Left ventricle myocardium inferior (tissue), 1 donor: Measurements from ENCODE around the gene CCR7. TPM values are rescaled to one million over a fixed set of nuclear protein-coding genes. Genes with fewer than 3 reads are reported as not detected.

Experiments used
- DNase-seq: peaks from one replicate; pipeline ENCODE4 v3.0.0-alpha.2; 2020
- H3K27ac ChIP-seq: fragments of 200-600 bp; replicated peaks from 2 replicates; pipeline ENCODE4 v1.8.0; 2021
- H3K27me3 ChIP-seq: fragments of 200-600 bp; 2 replicates; pipeline ENCODE4 v1.8.0; 2021; ENCODE audit warnings: low read depth
- H3K36me3 ChIP-seq: fragments of 200-600 bp; 2 replicates; pipeline ENCODE4 v1.8.0; 2021
- H3K4me1 ChIP-seq: fragments of 200-600 bp; 2 replicates; pipeline ENCODE4 v1.8.0; 2021
- H3K4me3 ChIP-seq: fragments of 200-600 bp; 2 replicates; pipeline ENCODE4 v1.8.0; 2021; ENCODE audit warnings: mild to moderate bottlenecking, moderate library complexity
- H3K9me3 ChIP-seq: fragments of 200-600 bp; replicated peaks from 2 replicates; pipeline ENCODE4 v1.8.0; 2021
- CTCF ChIP-seq: fragments of 200-600 bp; IDR thresholded peaks from 2 replicates; pipeline ENCODE4 v1.8.0; 2021; ENCODE audit warnings: antibody characterized with exemption, mild to moderate bottlenecking, borderline replicate concordance
- intact Hi-C: fragments of 100-400 bp; cut with micrococcal nuclease; formaldehyde crosslinking; loops from one replicate; pipeline ENCODE4 v1.11.0; 2022
- total RNA-seq: library from RNA; stranded (reverse); fragmentation: NEBNext Ultra II Directional; extraction: Animal tissue kit (Norgen Biotek cat#: 25700); gene quantifications from one replicate; pipeline ENCODE4 v1.2.1, GENCODE V29; 2021
- donor health status: DM: no; HTN: yes; CAD: no; lungs with severe emphysema.

Gene CCR7
- total RNA-seq, 1 donor from 2014 or later, result not detected

GRCh38 chr17:40611840-40612474 lies 46.7 kb upstream of the CCR7 start:
- intact Hi-C loops, result no loop called here
- no peak overlapping the region for H3K4me3 ChIP-seq
- TF ChIP-seq CTCF, result no peak
- peaks cover 43% of the 10 kb centered on the region for H3K27me3 ChIP-seq
- H3K4me1 ChIP-seq, result peaks cover 5% of the 10 kb centered on the region
- H3K36me3 ChIP-seq, result no peaks in the 10 kb centered on the region
- H3K27ac ChIP-seq, result no peak overlapping the region
- DNase-seq, result no peak
- H3K9me3 ChIP-seq, result no peaks in the 10 kb centered on the region

GRCh38 chr17:40610359-40610758 lies 45.1 kb upstream of the CCR7 start:
- no peak overlapping the region for H3K4me3 ChIP-seq
- no peaks in the 10 kb centered on the region for H3K36me3 ChIP-seq
- peaks cover 1% of the 10 kb centered on the region for H3K4me1 ChIP-seq
- no peaks in the 10 kb centered on the region for H3K9me3 ChIP-seq
- no peak for TF ChIP-seq CTCF
- DNase-seq, result no peak
- intact Hi-C loops, result no loop called here
- no peak overlapping the region for H3K27ac ChIP-seq
- peaks cover 27% of the 10 kb centered on the region for H3K27me3 ChIP-seq

DNA sequence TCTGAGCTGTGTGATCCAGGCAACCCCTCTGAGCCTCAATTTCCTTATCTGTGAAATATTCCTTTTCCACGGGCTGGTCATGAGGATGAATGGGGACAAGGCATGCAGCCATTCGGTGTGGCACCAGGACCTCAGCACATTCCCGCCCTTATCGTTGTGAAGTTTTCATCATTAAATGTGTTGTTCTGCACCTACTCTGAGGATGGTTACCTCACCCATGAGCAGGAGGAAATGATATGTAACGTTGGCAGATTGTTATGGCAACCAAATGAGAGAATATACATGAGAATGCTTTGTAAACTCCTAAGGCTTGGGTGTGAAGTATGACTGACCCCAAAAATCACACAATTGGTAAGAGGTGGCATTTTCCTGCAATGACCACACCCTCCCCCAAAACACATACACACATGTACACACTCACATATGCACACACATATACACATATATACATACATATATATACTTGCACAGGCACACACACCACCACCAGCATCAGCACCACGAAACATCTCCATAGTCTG lies 42.8 kb upstream of the CCR7 start:
- no peaks in the 10 kb centered on the region for H3K36me3 ChIP-seq
- H3K27me3 ChIP-seq, result peaks cover 5% of the 10 kb centered on the region
- intact Hi-C loops, result no loop called here
- H3K4me1 ChIP-seq, result no peaks in the 10 kb centered on the region
- H3K4me3 ChIP-seq, result no peak overlapping the region
- no peak for TF ChIP-seq CTCF
- no peaks in the 10 kb centered on the region for H3K9me3 ChIP-seq
- DNase-seq, result no peak
- H3K27ac ChIP-seq, result no peak overlapping the region

GRCh38 chr17:40607641-40608040 lies 42.4 kb upstream of the CCR7 start:
- Histone ChIP-seq H3K27me3 (peaks cover under 1% of the 10 kb centered on the region), H3K4me3 (no peak overlapping the region), H3K4me1 (no peaks in the 10 kb centered on the region), H3K36me3 (no peaks in the 10 kb centered on the region), H3K9me3 (no peaks in the 10 kb centered on the region), H3K27ac (no peak overlapping the region)
- no peak for TF ChIP-seq CTCF
- DNase-seq, result no peak
- intact Hi-C loops, result no loop called here

GRCh38 chr17:40606548-40607353 lies 41.5 kb upstream of the CCR7 start:
- Histone ChIP-seq H3K27ac (no peak overlapping the region), H3K27me3 (no peaks in the 10 kb centered on the region), H3K4me3 (no peak overlapping the region), H3K4me1 (no peaks in the 10 kb centered on the region), H3K36me3 (no peaks in the 10 kb centered on the region), H3K9me3 (no peaks in the 10 kb centered on the region)
- no peak for TF ChIP-seq CTCF
- no peak for DNase-seq
- intact Hi-C loops, result no loop called here
